GM18909 (cell line): ENCODE results near the gene GPC2.
"Not testable (repeated sequence)": the region's sequence is repeated elsewhere in the genome, so short reads cannot be mapped to it uniquely, and the experiment has no call there.

Source experiments
- ATAC-seq: cut with Tn5 transposase; IDR thresholded peaks from one replicate; pipeline ENCODE4 v1.9.1; 2021; ENCODE audit warnings: mild to moderate bottlenecking; ENCODE audit not compliant: unreplicated experiment, poor library complexity

GPC2 gene

DNA sequence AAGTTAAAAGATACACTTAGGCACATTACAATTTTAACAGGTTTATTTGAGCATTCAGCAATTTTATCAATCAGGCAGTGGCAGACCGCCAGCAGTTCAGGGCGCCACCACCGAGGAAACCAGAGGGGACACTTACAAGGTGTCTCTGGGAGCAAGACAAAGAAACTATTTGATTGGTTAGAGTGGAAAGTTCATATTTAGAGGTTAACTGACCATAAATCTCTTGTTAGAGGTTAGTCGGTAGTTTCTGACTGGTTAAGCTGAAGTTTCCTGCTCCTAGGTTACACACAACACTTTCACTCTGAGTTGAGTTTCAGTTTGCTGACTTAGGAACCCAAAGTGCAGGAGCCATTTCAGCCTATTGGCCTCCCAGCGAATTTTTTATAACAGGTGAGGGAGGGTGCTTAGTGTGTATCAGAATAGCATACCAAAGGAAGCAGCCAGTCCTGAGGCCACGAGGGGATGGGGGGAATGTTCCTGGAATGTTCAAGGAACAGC lies 31.8 kb upstream of the GPC2 start:
- ATAC-seq, result peak; percentile 78

DNA sequence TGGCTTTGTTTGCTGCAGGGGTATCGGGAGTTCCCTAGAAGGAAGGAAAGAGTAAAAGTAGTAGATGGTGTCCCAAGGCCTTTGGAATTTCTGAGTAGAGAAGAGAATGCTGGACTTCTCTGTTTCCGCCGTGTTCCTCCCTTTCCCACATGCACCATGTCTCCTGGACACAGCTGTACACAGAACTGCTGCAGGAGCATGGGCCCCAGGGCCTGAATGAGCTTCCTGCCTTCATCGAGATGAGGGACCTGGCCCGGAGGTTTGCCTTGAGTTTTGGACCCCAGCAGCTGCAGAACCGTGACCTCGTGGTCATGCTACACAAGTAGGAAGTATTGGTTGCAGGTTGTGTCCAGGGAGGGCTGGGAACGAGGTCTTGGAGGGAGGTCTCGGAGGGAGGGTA lies 27.3 kb upstream of the GPC2 start:
- no peak for ATAC-seq

DNA sequence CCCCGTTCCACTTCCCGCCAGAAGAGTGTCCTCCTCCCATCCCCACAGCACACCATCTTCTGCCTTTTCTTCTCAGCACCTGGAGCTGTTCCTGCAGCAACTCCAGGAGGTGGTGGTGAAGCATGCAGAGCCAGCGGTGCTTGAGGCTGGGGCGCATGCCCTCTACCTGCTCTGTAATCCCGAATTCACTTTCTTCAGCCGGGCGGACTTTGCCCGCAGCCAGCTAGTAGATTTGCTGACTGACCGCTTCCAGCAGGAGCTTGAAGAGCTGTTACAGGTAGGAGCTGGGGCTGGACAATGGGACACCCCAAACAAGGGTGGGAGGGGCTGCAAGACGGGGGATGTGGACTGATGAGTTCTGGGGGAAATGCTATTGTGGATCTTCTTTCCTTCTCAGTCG lies 23.5 kb upstream of the GPC2 start:
- ATAC-seq, result no peak

DNA sequence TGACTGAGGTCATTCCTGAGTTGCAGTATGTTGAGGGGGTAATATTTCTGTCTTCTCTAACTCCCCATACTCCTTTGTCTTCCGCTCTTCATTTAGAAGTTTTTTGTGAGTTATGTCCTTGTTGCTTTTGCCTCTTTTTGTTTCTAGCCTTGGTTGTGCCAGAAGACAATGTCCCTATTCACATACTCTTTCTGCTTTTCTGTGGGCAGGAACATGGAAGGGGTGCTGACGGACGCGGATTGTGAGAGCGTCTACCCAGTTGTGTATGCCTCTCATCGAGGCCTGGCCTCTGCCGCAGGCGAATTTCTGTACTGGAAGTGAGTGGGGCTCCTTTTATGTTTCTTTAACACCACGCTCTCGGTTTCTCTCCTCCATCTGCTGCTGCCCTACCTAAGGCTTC lies 21.1 kb upstream of the GPC2 start:
- no peak for ATAC-seq

DNA sequence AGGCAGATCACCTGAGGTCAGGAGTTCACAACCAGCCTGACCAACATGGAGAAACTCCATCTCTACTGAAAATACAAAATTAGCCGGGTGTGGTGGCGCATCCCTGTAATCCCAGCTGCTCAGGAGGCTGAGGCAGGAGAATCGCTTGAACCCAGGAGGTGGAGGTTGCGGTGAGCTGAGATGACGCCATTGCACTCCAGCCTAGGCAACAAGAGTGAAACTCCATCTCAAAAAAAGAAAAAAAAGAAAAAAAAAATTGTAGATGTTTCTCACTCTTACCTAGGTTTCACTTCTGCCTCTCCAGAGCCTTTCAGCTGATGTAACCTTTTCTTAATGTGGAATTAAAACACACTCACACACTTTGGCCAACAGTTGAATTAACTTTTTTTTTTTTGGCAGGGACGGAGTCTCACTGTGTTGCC lies 18.7 kb upstream of the GPC2 start:
- ATAC-seq, result not testable (repeated sequence)

DNA sequence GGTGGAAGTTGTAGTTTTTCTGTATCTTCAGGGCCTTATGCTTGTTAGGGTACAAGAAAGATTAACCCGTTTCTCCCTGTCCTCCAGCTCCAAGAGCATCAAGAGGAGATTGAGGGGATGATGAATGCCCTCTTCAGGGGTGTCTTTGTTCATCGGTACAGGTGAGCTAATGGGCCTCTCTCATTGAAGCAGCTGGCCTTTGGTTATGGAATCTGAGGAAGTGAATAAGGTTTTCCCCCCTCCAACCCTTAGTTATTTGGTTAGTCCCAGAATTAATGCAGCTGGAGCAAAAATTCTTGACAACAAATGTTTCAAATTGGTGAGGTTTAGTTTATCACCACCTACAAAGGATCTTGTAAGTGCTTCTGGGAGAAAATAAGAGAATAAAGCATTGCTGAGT lies 18.0 kb upstream of the GPC2 start:
- no peak for ATAC-seq

DNA sequence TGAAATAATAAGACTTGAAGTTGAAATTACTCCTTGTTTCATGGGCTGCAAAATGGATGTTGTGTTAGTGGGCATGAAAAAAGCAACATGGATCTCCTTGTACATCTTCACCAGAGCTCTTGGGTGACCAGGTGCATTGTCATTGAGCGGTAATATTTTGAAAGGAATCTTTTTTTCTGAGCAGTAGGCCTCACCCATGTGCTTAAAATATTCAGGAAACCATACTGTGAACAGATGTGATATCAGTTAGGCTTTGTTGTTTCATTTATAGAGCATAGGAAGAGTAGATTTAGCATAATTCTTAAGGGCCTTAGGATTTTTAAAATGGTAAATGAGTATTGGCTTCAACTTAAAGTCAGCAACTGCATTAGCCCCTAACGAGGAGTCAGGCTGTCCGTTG lies 15.8 kb upstream of the GPC2 start:
- no peak for ATAC-seq

DNA sequence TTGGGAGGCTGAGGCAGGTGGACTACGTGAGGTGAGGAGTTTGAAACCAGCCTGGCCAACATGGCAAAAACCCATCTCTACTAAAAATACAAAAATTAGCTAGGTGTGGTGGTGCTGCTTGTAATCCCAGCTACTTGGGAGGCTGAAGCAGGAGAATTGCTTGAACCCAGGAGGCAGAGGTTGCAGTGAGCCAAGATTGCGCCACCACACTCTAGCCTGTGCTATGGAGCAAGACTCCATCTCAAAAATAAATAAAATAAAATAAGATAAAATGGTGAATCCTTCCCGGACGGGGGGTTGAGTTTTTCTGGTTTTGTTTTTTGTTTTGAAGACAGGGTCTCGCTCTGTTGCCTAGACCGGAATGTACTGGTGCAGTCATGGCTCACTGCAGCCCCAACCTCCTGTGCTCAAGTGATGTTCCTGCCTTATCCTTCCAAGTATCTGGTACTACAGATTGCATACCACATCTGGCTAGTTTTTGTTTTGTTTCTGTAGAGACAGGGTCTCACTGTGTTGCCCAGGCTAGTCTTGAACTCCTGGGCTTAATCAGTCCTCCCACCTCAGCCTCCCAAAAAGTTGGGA lies 15.2 kb upstream of the GPC2 start:
- not testable (repeated sequence) for ATAC-seq

DNA sequence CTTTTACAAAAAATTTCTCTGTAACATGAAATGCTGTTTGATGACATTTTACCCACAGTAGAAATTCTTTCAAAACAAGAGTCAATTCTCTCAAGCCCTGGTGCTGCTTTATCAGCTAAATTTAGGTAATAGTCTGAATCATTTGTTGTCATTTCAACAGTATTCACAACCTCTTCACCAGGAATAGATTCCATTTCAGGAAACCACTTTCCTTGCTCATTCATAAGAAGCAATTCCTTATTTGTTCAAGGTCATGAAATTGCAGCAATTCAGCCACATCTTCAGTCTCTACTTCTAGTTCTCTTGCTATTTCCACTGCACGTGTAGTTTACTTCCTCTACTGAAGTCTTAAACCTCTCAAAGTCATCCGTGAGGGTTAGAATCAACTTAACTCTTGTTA lies 14.6 kb upstream of the GPC2 start:
- no peak for ATAC-seq

DNA sequence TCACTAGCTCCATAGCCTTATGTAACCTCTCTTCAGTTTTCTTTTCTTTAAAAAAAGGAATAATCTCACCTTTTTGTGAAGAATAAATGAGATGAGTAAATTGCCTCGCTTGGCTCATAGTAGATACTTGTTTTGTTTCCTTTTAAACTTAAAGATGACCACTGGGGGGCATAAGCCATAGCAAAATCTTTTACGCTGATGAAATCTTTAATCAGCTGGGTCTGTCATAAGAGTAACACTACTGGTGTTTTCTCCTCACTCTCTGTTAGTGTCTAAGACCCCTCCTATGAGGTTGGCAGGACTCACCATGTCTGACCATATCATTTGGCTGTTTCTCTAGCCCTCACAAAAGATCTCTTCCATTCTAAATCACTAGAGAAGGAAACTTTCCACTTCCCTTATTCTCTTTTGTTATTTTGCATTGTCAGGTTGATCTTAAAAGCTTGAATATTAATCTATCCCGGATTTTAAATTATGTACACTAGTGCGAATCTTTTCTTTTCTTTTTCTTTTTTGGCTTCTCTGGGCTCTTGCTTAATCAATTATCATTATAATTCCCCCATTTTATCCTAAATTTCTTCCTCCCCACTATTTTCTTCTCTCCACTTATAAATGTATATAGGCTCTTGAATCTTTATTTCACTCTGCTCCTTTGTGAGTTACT lies 13.0 kb upstream of the GPC2 start:
- ATAC-seq, result no peak

DNA sequence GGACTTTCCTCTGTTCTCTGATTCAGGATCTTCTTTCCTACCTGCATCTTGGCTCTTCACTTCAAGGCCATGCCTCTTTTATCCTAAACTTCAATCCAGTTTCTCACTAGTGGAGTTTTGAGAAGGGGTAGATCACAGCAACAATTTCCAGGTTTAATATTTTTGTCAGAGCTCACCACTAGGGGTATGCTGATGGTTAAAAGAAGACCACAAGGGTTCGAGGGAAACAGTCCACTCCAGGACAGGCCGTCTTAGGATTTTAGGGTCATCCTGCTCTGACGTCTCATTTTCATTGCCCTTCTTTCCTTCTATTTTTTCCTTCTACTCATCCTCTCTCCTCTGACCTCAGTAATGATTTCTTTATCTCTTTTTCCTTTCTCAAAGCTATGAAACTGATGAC lies 11.9 kb upstream of the GPC2 start:
- no peak for ATAC-seq

DNA sequence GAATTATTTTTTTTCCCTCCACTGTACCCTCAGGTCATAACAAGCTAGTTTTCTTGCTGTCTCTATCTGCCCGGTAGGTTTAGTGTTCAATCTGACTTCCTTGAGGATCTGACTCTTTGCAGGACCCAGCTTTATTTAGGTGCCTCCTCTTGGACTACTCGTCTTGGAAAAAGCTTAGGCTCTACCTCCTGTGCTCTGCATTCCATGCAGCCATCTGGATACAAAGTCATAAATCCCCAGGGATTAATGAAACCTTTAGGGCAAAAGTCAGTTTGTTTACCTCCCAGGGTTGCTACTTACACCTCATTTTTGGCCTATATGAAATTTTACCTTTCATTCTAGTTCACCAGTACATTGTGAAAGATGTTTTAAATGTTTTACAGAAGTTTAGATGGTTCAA lies 8.5 kb upstream of the GPC2 start:
- ATAC-seq, result no peak

DNA sequence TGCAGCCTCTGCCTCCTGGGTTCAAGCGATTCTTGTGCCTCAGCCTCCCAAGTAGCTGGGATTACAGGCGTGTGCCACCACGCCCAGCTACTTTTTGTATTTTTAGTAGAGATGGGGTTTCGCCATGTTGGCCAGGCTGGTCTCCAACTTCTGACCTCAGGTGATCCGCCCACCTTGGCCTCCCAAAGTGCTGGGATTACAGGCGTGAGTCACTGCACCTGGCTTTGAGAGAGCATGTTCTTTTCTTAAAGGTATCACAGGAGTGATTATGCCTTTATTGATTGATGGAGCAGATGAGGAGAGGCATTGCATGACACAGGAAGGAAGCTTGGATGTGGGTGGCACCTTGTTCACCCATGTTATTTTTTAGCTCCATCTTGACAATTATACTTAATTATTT lies 5.9 kb upstream of the GPC2 start:
- ATAC-seq, result not testable (repeated sequence)

DNA sequence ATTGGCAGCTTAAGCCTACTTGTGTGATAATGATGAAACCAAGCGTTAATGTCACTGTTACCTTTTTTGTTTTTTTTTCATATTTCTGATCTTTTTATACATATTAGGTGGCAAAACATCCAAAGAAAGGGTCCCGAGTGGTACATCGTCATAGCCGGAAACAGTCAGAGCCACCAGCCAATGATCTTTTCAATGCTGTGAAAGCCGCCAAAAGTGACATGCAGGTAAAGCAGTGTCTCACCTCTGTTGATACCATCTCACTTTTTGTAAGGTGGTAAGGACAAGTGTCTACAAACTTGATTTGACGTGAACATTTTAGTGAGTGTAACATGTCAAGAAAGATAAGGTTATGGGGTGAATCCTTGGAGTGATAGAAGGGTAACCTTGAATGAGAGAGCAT lies 5.4 kb upstream of the GPC2 start:
- ATAC-seq, result not testable (repeated sequence)

DNA sequence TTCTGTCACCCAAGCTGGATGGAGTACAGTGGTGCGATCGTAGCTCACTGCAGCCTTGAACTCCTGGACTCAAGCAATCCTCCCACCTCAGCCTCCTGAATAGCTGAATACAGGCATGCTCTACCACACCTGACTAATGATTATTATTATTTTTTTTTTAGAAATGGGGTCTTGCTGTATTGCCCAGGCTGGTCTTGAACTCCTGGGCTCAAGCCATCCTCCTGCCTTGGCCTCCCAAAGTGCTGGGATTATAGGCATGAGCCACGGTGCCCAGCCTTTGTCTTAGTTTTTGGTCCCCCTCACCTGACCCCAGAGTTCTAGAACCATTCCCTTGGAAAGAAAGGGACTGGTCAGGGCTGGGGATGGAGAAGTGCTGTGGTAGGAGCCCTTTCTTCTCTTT lies 2.9 kb upstream of the GPC2 start:
- ATAC-seq, result not testable (repeated sequence)

DNA sequence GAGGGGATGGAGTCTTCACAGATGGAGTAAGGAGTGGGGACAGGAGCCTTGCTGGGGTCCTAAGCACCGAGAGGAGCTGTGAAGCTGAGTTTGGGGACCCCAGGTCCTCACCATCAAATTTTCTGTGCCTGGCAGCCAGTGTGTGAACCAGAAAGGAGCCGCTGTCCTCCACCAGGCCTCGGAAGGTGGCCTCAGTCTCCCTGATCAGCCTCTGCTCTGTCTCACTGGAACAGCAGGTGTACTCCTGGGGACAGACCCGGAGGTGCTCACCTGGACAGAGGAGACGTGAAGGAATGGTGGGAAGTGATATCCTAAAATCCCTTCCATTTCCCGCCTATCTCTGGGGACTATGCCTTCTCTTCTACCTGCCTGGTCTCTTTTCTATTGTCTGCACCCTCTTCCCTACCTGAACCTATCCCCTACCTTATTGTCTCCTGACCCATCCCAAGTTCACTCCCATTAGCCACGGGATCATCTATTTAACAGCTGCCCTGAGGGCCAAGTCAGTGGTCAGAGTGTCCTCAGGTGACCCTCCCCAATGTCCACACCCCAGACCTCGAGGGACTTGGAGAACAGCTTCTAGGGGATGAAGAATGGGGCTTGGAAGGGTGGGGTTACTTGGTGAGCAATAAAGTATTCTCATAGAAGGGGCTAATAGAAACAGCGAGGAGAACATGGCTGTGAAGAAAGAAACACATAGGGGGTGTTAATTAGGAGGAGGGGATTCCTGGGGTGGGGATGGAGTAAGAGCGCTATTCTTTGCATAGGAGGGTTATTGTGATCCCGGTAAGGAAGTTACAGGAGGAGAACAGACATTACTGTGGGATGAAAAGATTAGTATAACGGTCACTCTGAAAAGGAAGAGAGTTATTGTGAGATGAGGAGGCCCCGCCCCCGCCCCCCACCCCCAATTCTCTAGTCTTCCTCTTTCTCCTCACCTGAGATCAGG lies 811 bp downstream of the GPC2 start:
- no peak for ATAC-seq

DNA sequence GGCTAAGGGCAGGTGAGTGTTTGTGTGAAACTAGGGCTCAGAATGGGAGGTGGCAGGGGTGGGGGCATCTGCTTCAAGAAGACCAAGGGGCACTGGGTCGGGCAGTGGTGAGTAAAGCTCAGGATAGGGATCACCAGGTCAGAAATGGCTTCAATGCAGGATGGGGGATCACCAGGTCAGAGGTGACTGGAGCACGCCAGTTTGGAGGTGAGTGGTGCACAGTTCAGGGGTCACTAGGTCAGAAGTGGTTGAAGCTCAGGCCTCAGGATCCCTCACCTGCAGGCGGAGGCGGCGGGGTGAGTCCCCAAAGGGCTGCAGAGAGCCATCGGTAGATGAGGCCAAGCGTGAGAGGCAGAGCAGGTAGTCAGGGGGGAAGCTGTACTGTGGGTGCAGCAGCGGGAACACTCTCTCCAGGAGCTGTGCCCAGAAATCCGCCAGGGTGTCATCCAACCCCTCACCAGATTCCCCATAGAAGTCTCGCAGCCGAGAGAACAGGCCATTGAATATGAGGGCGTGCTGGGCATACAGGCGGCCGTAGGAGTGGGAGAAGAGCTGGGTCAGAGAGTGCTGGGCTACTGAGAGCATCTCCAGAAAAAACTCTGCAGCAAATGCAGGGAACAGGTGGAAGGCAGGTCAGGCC lies 1.8 kb downstream of the GPC2 start:
- no peak for ATAC-seq

DNA sequence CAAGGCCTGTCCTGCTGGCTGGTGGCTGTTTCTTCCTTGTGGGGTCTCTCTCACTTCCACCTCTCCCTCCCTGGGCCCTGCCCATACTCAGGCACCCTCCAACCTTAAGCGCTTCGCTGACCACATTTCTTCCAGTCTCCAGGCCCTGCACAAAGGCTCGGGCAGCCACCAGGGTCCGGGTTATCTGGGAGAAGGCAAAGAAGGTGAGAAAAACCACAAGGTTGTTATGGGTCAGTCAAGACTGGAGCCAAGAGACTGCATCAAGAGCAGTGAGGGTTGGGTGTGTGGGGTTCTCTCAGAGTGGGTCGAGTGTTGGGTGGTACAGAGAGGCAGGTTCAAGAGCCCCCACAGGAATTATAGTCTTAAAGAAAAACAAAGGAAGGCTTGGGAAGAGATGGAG lies 2.6 kb downstream of the GPC2 start:
- ATAC-seq, result no peak

DNA sequence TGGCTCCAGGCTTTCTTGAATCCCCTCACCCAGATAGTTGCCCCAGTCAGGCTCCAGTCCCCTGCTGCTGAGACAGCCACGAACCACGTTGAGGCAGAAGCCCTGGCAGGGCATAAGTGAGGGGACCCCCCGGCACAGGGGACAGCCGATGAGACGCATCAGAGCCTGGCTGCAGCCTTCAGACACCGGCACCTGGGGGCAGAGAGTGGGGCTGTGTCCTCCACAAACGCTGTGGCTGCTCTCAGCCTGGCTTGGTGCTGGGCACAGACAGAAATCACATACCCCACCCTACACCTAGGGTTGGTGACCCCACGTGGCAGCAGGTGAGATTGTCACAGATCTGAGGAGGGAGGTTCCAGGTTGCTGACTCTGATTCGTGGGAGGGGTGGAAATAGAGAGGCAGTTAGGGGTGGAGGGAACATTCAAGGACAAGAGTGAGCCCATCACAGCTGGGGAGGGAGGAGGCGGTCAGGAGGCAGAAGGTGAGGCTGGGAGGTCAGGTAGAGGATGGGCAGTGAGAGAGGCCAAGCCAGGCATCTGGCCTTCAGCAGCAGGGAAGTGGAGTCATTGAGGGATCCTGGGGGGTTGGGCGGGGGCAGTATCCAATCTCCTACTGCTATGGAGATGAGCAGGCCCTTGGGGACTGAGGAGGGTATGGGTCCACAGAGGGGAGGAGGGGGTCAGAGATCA lies 3.2 kb downstream of the GPC2 start:
- no peak for ATAC-seq

DNA sequence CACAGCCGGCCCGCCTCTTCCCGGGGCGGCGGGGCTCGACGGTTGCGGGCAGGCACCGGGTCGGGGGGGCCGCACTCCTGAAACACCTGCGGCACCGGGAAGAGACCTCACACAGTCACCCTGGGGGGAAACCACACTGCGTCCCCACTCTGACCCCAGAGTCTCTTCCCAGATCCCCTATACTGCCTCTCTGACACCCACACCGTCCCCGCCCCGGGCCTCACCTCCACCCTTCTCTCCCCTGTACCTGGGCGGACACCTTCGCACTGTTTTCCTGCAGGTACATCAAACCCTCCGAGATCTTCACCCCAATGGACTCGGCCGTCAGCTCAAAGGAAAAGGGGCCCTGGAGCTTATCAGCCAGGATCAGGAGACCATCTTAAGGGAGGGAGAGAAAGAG lies 5.3 kb downstream of the GPC2 start:
- no peak for ATAC-seq
